Adipose tissue (tissue), 3 donors: ENCODE results near the gene FREM2. TPM values are rescaled to one million over a fixed set of nuclear protein-coding genes. Genes with fewer than 3 reads are reported as not detected.

Source experiments
- H3K27ac ChIP-seq: one replicate; pipeline ENCODE4 v1.5.1; 2013; ENCODE audit warnings: low read depth, low read length
- WGBS, 3 donors: extraction: QIAGEN DNeasy Blood & Tissue Kit; methylation state at CpG; one replicate each; pipeline ENCODE4 v1.1.7; 2013; 5-methylcytosine and 5-hydroxymethylcytosine counted together
- polyA plus RNA-seq, 3 donors: library from polyadenylated mRNA; stranded (reverse); fragments of 200-250 nt; gene quantifications; one replicate each; pipeline ENCODE4 v1.2.3, GENCODE V29; 2013
- donor health status: healthy with polysubstance abuse.
- donor health status: Bipolar disorder and iron deficiency.
- donor health status: healthy.

The FREM2 gene
- polyA plus RNA-seq, 3 donors: 0.11 to 1.1 (median 0.21) TPM

DNA sequence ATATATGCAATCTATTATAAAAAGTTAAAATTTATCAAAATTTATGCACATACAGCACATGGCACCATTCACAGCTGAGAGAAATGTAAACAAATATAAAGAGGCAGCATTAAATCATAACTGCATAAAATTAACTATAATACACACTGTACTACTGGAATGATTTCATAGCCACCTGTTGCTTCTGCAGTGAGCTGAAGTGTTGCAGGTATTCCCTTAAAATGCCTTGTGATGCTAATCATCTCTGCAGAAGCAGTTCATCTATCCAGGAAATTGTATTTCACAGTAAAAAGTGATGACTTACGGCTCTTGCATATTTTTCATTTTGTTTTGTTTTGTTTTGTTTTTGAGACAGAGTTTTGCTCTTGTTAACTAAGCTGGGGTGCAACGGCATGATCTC lies 221.7 kb downstream of the FREM2 start:
- H3K27ac ChIP-seq: no peak overlapping the region
- WGBS, 3 donors: 81 to 90% (median 89%) methylated on average over 2 of the region's 2 CpGs

DNA sequence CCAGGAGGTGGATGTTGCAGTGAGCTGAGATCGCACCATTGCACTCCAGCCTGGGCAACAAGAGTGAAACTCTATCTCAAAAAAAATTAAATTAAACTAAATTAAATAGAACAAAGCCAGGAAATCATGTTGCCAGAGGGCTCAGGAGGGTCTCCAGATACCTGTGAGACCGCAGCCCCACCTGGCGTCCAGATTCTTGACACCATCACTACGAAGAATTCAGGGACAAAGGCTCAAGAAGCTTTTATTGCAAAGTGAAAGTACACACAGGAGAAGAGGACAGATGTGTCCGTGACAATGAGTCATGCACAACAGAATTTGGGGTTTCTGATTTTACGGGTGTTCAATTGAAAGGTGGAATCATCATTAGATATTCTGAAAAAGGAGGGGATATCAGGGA lies 227.2 kb downstream of the FREM2 start:
- no peak overlapping the region for H3K27ac ChIP-seq
- 87 to 93% (median 87%) methylated on average over 6 of the region's 6 CpGs for WGBS, 3 donors

DNA sequence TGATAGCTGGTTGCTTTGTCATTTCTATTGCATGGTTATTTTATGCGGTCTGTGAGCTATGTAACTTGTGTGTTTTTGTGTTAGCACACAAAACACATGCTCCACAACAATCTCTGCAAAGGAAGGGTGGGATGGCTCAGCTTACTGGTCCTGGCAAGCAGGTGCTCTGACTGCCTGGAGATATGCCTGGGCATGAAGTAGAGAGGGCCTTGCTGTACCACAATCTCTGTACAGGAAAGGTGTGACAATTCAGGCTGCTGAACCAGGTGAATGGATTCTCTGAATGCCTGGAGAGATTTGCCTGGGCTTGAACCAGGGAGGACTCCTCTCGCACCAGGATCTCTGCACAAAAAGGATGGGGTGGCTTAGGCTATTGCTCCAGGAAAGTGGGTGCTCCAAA lies 234.2 kb downstream of the FREM2 start:
- no peak overlapping the region for H3K27ac ChIP-seq
- WGBS, 3 donors: 67 to 90% (median 72%) methylated on average over 2 of the region's 2 CpGs

DNA sequence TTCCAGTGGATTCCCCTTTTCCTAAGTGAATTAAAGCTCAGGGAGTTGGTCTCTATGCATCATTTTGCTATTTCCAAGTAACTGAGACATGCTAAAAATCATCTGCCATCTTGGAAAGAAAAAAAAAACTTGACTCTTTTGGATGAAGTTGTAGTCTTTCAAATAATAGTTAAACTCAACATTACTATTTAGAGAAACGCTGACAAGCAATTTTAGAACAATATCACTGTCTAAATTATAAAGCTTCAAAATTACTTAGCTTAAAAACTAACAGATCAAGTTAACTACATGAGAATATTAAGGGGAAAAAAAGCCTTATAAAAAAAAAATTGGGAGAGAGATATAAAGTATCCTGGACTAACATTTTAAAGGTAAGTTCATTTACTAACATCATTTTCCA lies 235.3 kb downstream of the FREM2 start:
- 84 to 88% (median 87%) methylated on average over 1 of the region's 1 CpG for WGBS, 3 donors
- no peak overlapping the region for H3K27ac ChIP-seq

DNA sequence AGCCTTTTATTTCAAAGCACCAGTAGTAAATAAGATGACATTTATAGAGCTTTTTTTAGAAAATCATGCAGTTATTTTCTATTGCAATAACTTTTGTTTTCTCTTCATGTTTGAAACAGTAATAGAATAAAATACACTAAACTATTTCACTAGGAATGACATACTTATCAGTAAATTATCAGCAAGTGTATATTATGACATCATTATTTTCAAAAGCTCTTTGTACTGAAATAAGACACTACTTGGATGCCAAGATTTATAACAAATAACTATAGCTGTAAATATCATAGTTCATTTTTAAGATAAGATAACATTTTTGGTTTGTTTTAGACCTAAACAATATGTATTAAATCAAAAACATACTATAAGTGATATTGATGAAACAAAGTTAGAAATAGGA lies 246.9 kb downstream of the FREM2 start:
- H3K27ac ChIP-seq: no peak overlapping the region
